Measurements from ENCODE around the gene PRAC1. TPM values are rescaled to one million over a fixed set of nuclear protein-coding genes. Genes with fewer than 3 reads are reported as not detected.

Gene PRAC1
- polyA plus RNA-seq, 1 of the 3 experiments (the other 2 are of a cell fraction): not detected

- TF ChIP-seq PBX3 (IDR thresholded peaks at IDR 0.05) (no peak), NRF1 (IDR thresholded peaks at IDR 0.05; ENCODE audit: low read depth, low read length) (no peak)
Measured at GRCh38 chr17:48734333-48735061, 12.2 kb upstream of the PRAC1 start (continued).

- peaks cover 99% of the 10 kb centered on the region for H3K27me3 ChIP-seq (ENCODE audit: insufficient read depth)
Measured at GRCh38 chr17:48733632-48734328, 11.5 kb upstream of the PRAC1 start.

GRCh38 chr17:48732688-48733629 lies 10.6 kb upstream of the PRAC1 start:
- Histone ChIP-seq H3K4me1 (ENCODE audit: control insufficient read depth in 1 of 2, insufficient read depth in 2 of 2, low read depth in 1 of 2, low read length in 1 of 2) (no peaks in the 10 kb centered on the region), H3K4me3 (ENCODE audit: low read depth in 2 of 2, low read length in 1 of 2) (no peak overlapping the region), H2AFZ (ENCODE audit: low read depth) (no peak overlapping the region), H3K9me3 (no peaks in the 10 kb centered on the region), H4K20me1 (ENCODE audit: insufficient read depth) (no peaks in the 10 kb centered on the region), H3F3A (replicated peaks; ENCODE audit: insufficient read depth) (no peaks in the 10 kb centered on the region), H3K9ac (no peak overlapping the region), H3K4me2 (peak overlapping the region; percentile 44; the same call in 1 of the 2 replicates), H3K27ac (ENCODE audit: low read depth in 2 of 2, low read length in 1 of 2) (no peak overlapping the region), H3K79me2 (ENCODE audit: insufficient read depth) (no peaks in the 10 kb centered on the region), H3K9me2 (no peaks in the 10 kb centered on the region), H3K36me3 (replicated peaks in 1 of 2; ENCODE audit: control insufficient read depth in 1 of 2, insufficient read depth in 2 of 2, low read length in 1 of 2) (no peaks in the 10 kb centered on the region), H3K27me3 (ENCODE audit: insufficient read depth) (peaks cover 99% of the 10 kb centered on the region)
- ChIA-PET CTCF (interaction anchor here (0.7 to 3.8 kb wide), 12 partner anchors 8 to 495 kb away, joined by 3 to 25 read pairs (median 3); no protein-coding TSS in a partner anchor), POLR2A (no interaction called here)
- 18% methylated on average over 50 of the region's 50 CpGs for WGBS (ENCODE audit: low lambda C conversion rate)
- peak; percentile 44 for DNase-seq
- TF ChIP-seq FOSL2 (IDR thresholded peaks at IDR 0.05; ENCODE audit: borderline replicate concordance, low read depth) (no peak), JUND (IDR thresholded peaks at IDR 0.05) (no peak), YY1 (IDR thresholded peaks at IDR 0.05; ENCODE audit: low read depth) (no peak), EZH2phosphoT487 (IDR thresholded peaks at IDR 0.05; ENCODE audit: borderline replicate concordance, low read depth) (no peak; the same call in none of the 2 replicates), FOXM1 (IDR thresholded peaks at IDR 0.05; ENCODE audit: low read depth) (no peak), RCOR1 (IDR thresholded peaks at IDR 0.05; ENCODE audit: low read length) (no peak), RFX5 (IDR thresholded peaks at IDR 0.05; ENCODE audit: low read length) (no peak), GABPA (IDR thresholded peaks at IDR 0.05; ENCODE audit: low read depth) (no peak), EP300 (IDR thresholded peaks at IDR 0.05; ENCODE audit: borderline replicate concordance in 1 of 2, low read depth in 1 of 2, low read length in 1 of 2) (no peak), RAD21 (IDR thresholded peaks at IDR 0.05; ENCODE audit: low read length) (no peak), TCF12 (IDR thresholded peaks at IDR 0.05) (no peak), TAF1 (IDR thresholded peaks at IDR 0.05; ENCODE audit: borderline replicate concordance, low read depth, low read length) (no peak)

More at GRCh38 chr17:48733632-48734328, 11.5 kb upstream of the PRAC1 start:
- no peaks in the 10 kb centered on the region for H3K79me2 ChIP-seq (ENCODE audit: insufficient read depth)
- no peaks in the 10 kb centered on the region for H4K20me1 ChIP-seq (ENCODE audit: insufficient read depth)
- H3K4me3 ChIP-seq (ENCODE audit: low read depth in 2 of 2, low read length in 1 of 2): no peak overlapping the region
- no peaks in the 10 kb centered on the region for H3F3A ChIP-seq (replicated peaks; ENCODE audit: insufficient read depth)
- ChIA-PET POLR2A (no interaction called here), CTCF (interaction anchor here (0.8 to 3.8 kb wide), 9 partner anchors 9 to 787 kb away, joined by 3 to 38 read pairs (median 6); no protein-coding TSS in a partner anchor)
- TF ChIP-seq EZH2phosphoT487 (IDR thresholded peaks at IDR 0.05; ENCODE audit: borderline replicate concordance, low read depth) (peak; percentile 87), USF2 (IDR thresholded peaks at IDR 0.05; ENCODE audit: borderline replicate concordance, low read depth, low read length) (no peak)
- H2AFZ ChIP-seq (ENCODE audit: low read depth): no peak overlapping the region
- 23% methylated on average over 22 of the region's 22 CpGs for WGBS (ENCODE audit: low lambda C conversion rate)
- DNase-seq: no peak
- H3K9me3 ChIP-seq: no peaks in the 10 kb centered on the region
- no peaks in the 10 kb centered on the region for H3K9me2 ChIP-seq
- H3K36me3 ChIP-seq (replicated peaks in 1 of 2; ENCODE audit: control insufficient read depth in 1 of 2, insufficient read depth in 2 of 2, low read length in 1 of 2): no peaks in the 10 kb centered on the region
- peak overlapping the region; percentile 44; the same call in 1 of the 2 replicates for H3K4me2 ChIP-seq
- H3K9ac ChIP-seq: no peak overlapping the region
- H3K27ac ChIP-seq (ENCODE audit: low read depth in 2 of 2, low read length in 1 of 2): no peak overlapping the region
- H3K4me1 ChIP-seq (ENCODE audit: control insufficient read depth in 1 of 2, insufficient read depth in 2 of 2, low read depth in 1 of 2, low read length in 1 of 2): no peaks in the 10 kb centered on the region

Measured in SK-N-SH (cell line).